PC-9 (cell line): Measurements from ENCODE around the gene ARAP3. TPM values are rescaled to one million over a fixed set of nuclear protein-coding genes. Genes with fewer than 3 reads are reported as not detected.

ENCODE experiments used
- BruUV-seq: library from RNA; stranded (reverse); fragments of 400-500 nt; replicated peaks from 2 replicates; lab custom pipeline; 2021; lab: Mats Ljungman, UMichigan
- CTCF ChIA-PET: fragments of 300-600 bp; sonication (Branson Sonifier 250); formaldehyde crosslinking; loops from one replicate; lab custom pipeline; 2022; ENCODE audit warnings: antibody characterized with exemption; lab: Charles Lee
- POLR2A ChIA-PET: fragments of 300-600 bp; sonication (Branson Sonifier 250); formaldehyde crosslinking; loops from one replicate; lab custom pipeline; 2022; ENCODE audit warnings: antibody characterized with exemption; ENCODE audit not compliant: unreplicated experiment; lab: Charles Lee
- DNase-seq, 2 experiments: peaks; one replicate each; pipeline versions ENCODE4 v3.0.0 to v3.0.0-alpha.2; 2015 to 2022; ENCODE audit warnings: mixed read lengths in 1 of 2
- H2AFZ ChIP-seq: fragments of 200-600 bp; sonication (generic); 2 replicates; pipeline ENCODE4 v1.8.1; 2017; ENCODE audit warnings: antibody characterized with exemption
- H3F3A ChIP-seq: fragments of 200-600 bp; sonication (generic); 2 replicates; pipeline ENCODE4 v1.8.1; 2017; ENCODE audit warnings: antibody characterized with exemption, mild to moderate bottlenecking, low read depth; ENCODE audit not compliant: insufficient read depth
- H3K27ac ChIP-seq: fragments of 200-600 bp; sonication (generic); 2 replicates; pipeline ENCODE4 v1.6.1; 2016; ENCODE audit warnings: mixed run types
- H3K27me3 ChIP-seq: fragments of 200-600 bp; sonication (generic); 2 replicates; pipeline ENCODE4 v1.6.1; 2016; ENCODE audit warnings: low read depth, mixed run types; ENCODE audit not compliant: insufficient read depth
- H3K36me3 ChIP-seq: fragments of 200-600 bp; sonication (generic); 2 replicates; pipeline ENCODE4 v1.6.1; 2016; ENCODE audit warnings: low read depth, mixed run types
- H3K4me1 ChIP-seq: fragments of 200-600 bp; sonication (generic); replicated peaks from 2 replicates; pipeline ENCODE4 v1.6.1; 2016; ENCODE audit warnings: mixed run types; ENCODE audit not compliant: insufficient read depth
- H3K4me2 ChIP-seq: fragments of 200-600 bp; sonication (generic); 2 replicates; pipeline ENCODE4 v1.6.1; 2017; ENCODE audit warnings: mixed run types
- H3K4me3 ChIP-seq: fragments of 200-600 bp; sonication (generic); 2 replicates; pipeline ENCODE4 v1.6.1; 2016; ENCODE audit warnings: mixed run types
- H3K79me2 ChIP-seq: fragments of 200-600 bp; sonication (generic); 2 replicates; pipeline ENCODE4 v1.6.1; 2017; ENCODE audit warnings: low read depth, mixed run types
- H3K9me2 ChIP-seq: fragments of 200-600 bp; sonication (generic); 2 replicates; pipeline ENCODE4 v1.8.1; 2017; ENCODE audit warnings: mild to moderate bottlenecking; ENCODE audit not compliant: insufficient read depth
- H3K9me3 ChIP-seq: fragments of 200-600 bp; sonication (generic); 2 replicates; pipeline ENCODE4 v1.8.1; 2016; ENCODE audit warnings: low read depth; ENCODE audit not compliant: insufficient read depth
- H4K20me1 ChIP-seq: fragments of 200-600 bp; sonication (generic); 2 replicates; pipeline ENCODE4 v1.8.1; 2017; ENCODE audit not compliant: insufficient read depth
- CTCF ChIP-seq: fragments of 200-600 bp; sonication (generic); conservative IDR thresholded peaks from 2 replicates; pipeline ENCODE4 v1.6.1; 2017; ENCODE audit warnings: mixed run types, antibody characterized with exemption, mild to moderate bottlenecking, moderate library complexity
- EZH2 ChIP-seq: fragments of 200-600 bp; sonication (generic); IDR thresholded peaks from 2 replicates; pipeline ENCODE4 v1.8.0; 2017; ENCODE audit warnings: antibody characterized with exemption, low read depth
- intact Hi-C: fragments of 100-400 bp; cut with micrococcal nuclease; formaldehyde crosslinking; loops from one replicate; pipeline ENCODE4 v1.10.0; 2022; ENCODE audit not compliant: unreplicated experiment
- total RNA-seq: library from RNA; stranded (reverse); gene quantifications from 2 replicates; pipeline ENCODE4 v1.2.3, GENCODE V29; 2021

The ARAP3 gene
- total RNA-seq, 1 experiment from 2014 or later: 28.0 TPM

- TF ChIP-seq EZH2: no peak
- TF ChIP-seq CTCF: peak; percentile 67
- no peaks in the 10 kb centered on the region for H4K20me1 ChIP-seq
- intact Hi-C loops: no loop called here
- no peak overlapping the region for H3K4me3 ChIP-seq
- peak overlapping the region; percentile 8; the same call in 1 of the 2 replicates for H3K4me2 ChIP-seq
- peaks cover 28% of the 10 kb centered on the region for H3K4me1 ChIP-seq
- no peaks in the 10 kb centered on the region; the same call in 1 of the 2 replicates for H3K36me3 ChIP-seq
- H3F3A ChIP-seq: peaks cover 24% of the 10 kb centered on the region
- no peak overlapping the region for H3K27ac ChIP-seq
- H2AFZ ChIP-seq: no peak overlapping the region
- no peaks in the 10 kb centered on the region for H3K9me2 ChIP-seq
- ChIA-PET POLR2A (no interaction called here), CTCF (no interaction called here)
- H3K27me3 ChIP-seq: no peaks in the 10 kb centered on the region
- peak; percentile 25 to 89 for DNase-seq
- no TSS peak for BruUV-seq
- no peaks in the 10 kb centered on the region for H3K79me2 ChIP-seq
- no peaks in the 10 kb centered on the region for H3K9me3 ChIP-seq
These were observed 40.3 kb downstream of the ARAP3 start for GRCh38 chr5:141641634-141642267.

GRCh38 chr5:141640698-141641097, 41.3 kb downstream of the ARAP3 start:
- Histone ChIP-seq H2AFZ (no peak overlapping the region), H3F3A (peaks cover 24% of the 10 kb centered on the region), H3K36me3 (no peaks in the 10 kb centered on the region), H3K9me3 (no peaks in the 10 kb centered on the region), H3K27me3 (no peaks in the 10 kb centered on the region), H3K9me2 (no peaks in the 10 kb centered on the region), H3K4me1 (peaks cover 28% of the 10 kb centered on the region), H4K20me1 (peaks cover 4% of the 10 kb centered on the region; the same call in 1 of the 2 replicates), H3K79me2 (peaks cover 9% of the 10 kb centered on the region), H3K27ac (no peak overlapping the region), H3K4me2 (no peak overlapping the region), H3K4me3 (no peak overlapping the region)
- TF ChIP-seq CTCF: no peak
- TF ChIP-seq EZH2: no peak
- CTCF ChIA-PET: no interaction called here
- BruUV-seq: no TSS peak
- DNase-seq: no peak
- intact Hi-C loops: no loop called here
- POLR2A ChIA-PET: no interaction called here

- Histone ChIP-seq H3K79me2 (peaks cover 16% of the 10 kb centered on the region), H3K4me1 (peaks cover 35% of the 10 kb centered on the region), H4K20me1 (peaks cover 10% of the 10 kb centered on the region; the same call in 1 of the 2 replicates), H3K9me3 (no peaks in the 10 kb centered on the region), H2AFZ (no peak overlapping the region), H3K36me3 (no peaks in the 10 kb centered on the region), H3K27ac (no peak overlapping the region), H3K9me2 (no peaks in the 10 kb centered on the region), H3K4me3 (no peak overlapping the region), H3F3A (peaks cover 24% of the 10 kb centered on the region), H3K27me3 (no peaks in the 10 kb centered on the region), H3K4me2 (no peak overlapping the region)
- TF ChIP-seq CTCF (no peak), EZH2 (no peak)
- intact Hi-C loops: no loop called here
- DNase-seq: no peak
- no TSS peak for BruUV-seq
- ChIA-PET CTCF (interaction anchor here (0.6 kb wide), 1 partner anchor 1046 kb away, joined by 5 read pairs; the partner anchor contains the start of gene FGF1), POLR2A (no interaction called here)
These were observed 42.0 kb downstream of the ARAP3 start for GRCh38 chr5:141640051-141640415.
